Pancreas (tissue), 10 donors: ENCODE results near the gene SLC26A8. TPM values are rescaled to one million over a fixed set of nuclear protein-coding genes. Genes with fewer than 3 reads are reported as not detected.

Experiments used
- ATAC-seq, 4 donors: fragments of 200-7000 bp; cut with Tn5 transposase; one replicate each; pipeline versions ENCODE4 v1.8.0 to v1.9.1; 2020; ENCODE audit warnings: mild to moderate bottlenecking in 4 of 4, moderate library complexity in 4 of 4
- DNase-seq, 6 donors: peaks; one replicate each; pipeline ENCODE4 v3.0.0-alpha.2; 2020
- FAIRE-seq: peaks from 2 replicates; lab custom pipeline; 2012; peaks lifted over from hg19 to GRCh38; lab: Jason Lieb, UNC
- H3K27ac ChIP-seq, 4 donors: fragments of 200-600 bp; sonication (generic); 1 replicate in 3 of 4; 2 replicates in 1 of 4; pipeline versions ENCODE4 v1.5.0 to v1.8.0; 2020
- H3K27me3 ChIP-seq, 4 donors: fragments of 200-600 bp; one replicate each; pipeline ENCODE4 v1.8.0; 2021
- H3K36me3 ChIP-seq, 3 donors: fragments of 200-600 bp; sonication (generic) in 1 of 3; one replicate each; pipeline versions ENCODE4 v1.5.0 to v1.8.0; 2020 to 2021
- H3K4me1 ChIP-seq, 3 donors: fragments of 200-600 bp; one replicate each; pipeline ENCODE4 v1.8.0; 2021
- H3K4me3 ChIP-seq, 4 donors: fragments of 200-600 bp; sonication (generic) in 2 of 4; one replicate each; pipeline versions ENCODE4 v1.5.0 to v1.8.0; 2020 to 2021
- H3K9me3 ChIP-seq, 4 donors: fragments of 200-600 bp; one replicate each; pipeline ENCODE4 v1.8.0; 2021
- CTCF ChIP-seq, 4 donors: fragments of 200-600 bp; sonication (generic) in 3 of 4; IDR thresholded peaks; one replicate each; pipeline versions ENCODE4 v1.5.0 to v1.8.0; 2021; ENCODE audit warnings: antibody characterized with exemption in 4 of 4
- WGBS, 2 donors: extraction: QIAGEN DNeasy Blood & Tissue Kit; methylation state at CpG; one replicate each; pipeline ENCODE4 v1.1.7; 2013; 5-methylcytosine and 5-hydroxymethylcytosine counted together
- intact Hi-C, 3 donors: fragments of 100-400 bp; cut with DNase I; formaldehyde crosslinking; loops; one replicate each; pipeline versions ENCODE4 v1.11.1 to v1.14.2; 2022
- polyA plus RNA-seq, 2 donors: library from polyadenylated mRNA; stranded (reverse); fragments of 200-250 nt; gene quantifications; one replicate each; pipeline ENCODE4 v1.2.3, GENCODE V29; 2013
- total RNA-seq, 6 donors: library from RNA; stranded (reverse); fragmentation: NEBNext Ultra II Directional in 4 of 6; extraction: Animal tissue kit (Norgen Biotek cat#: 25700) in 4 of 6; gene quantifications; one replicate each; pipeline versions ENCODE4 v1.2.1 to v1.2.4, GENCODE V29; 2021 to 2023
- donor health status: healthy with polysubstance abuse.
- donor health status: DM: no; HTN: no; CAD: no; lungs with moderate emphysema.
- donor health status: DM: no; HTN: no; CAD: no.
- donor health status: control.
- donor health status: control.
- donor health status: Bipolar disorder and iron deficiency.
- donor health status: DM: yes; HTN: yes; CAD: no.
- donor health status: DM: no; HTN: no; CAD: no.
- donor health status: DM: no; HTN: no; CAD: no.
- donor health status: DM: yes; HTN: yes; CAD: no.

Gene SLC26A8
- total RNA-seq: under 1 TPM in 1 of 6 donors, not detected in 5; 0.06 TPM
- polyA plus RNA-seq: under 1 TPM; 0.07 to 0.11 TPM

DNA sequence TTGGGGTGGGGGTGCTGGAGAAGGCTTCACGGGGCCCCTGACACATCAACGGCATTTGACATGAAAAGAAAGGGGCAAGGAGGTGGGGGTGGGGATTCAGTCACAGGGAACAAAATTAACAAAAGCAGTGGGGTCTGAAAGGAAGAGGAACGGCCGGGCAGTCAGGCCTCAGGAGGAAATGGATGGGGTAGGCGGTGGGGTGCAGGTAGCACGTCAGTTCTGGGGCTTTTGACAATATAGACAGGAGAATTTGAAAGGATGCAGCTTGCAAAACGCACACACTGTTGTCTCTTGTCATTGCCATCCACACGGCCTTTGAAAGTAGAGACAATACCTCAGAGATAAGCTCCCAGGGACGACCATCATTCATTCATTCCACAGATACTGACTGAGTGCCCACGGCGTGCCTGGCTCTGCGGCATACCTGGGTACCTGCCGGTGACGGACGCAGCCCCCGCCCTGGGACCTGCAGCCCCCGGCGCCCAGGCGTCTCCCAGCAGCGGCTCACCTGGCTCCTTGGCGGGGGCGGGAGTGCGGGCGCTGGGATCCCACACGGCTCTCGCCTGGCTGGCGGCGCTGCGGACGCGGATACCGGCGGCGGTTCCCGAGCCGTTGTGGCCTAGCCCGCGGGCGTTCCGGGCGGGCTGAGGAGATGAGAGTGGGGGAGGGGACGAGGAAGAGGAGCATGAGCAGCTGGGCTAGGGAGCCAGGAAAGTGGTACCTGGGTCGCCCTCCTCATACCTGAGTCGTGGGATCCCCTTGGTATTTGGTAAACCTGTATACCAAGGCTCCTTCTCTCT, at the start of gene SLC26A8:
TSS of gene SLC26A8 (minus strand) at position 646 of the 800 bp plus-strand sequence. CDS start 4,934 bp downstream, outside the sequence.
- intact Hi-C loops: loop anchor here in 1 of 3 donors (10.0 kb wide), 1 partner anchor 71 kb away; no protein-coding TSS in a partner anchor
- no peaks in the 10 kb centered on the region for H3K36me3 ChIP-seq
- H3K9me3 ChIP-seq: no peaks in the 10 kb centered on the region
- no peaks in the 10 kb centered on the region for H3K27me3 ChIP-seq
- H3K27ac ChIP-seq: no peak within 1 kb of the TSS
- ATAC-seq: no peak
- WGBS, 2 donors: 32 to 38% methylated on average over 43 to 44 of the region's 44 CpGs
- peak in 3 of 6 donors; percentile 23 to 62 (median 47) for DNase-seq
- TF ChIP-seq CTCF (IDR thresholded peaks at IDR 0.05): no peak
- no peak for FAIRE-seq
- no peaks in the 10 kb centered on the region for H3K4me1 ChIP-seq
- H3K4me3 ChIP-seq: no peak within 1 kb of the TSS

GRCh38 chr6:36073587-36073986, 49.1 kb upstream of the SLC26A8 start:
- no peak for ATAC-seq

GRCh38 chr6:36072681-36073080, 48.2 kb upstream of the SLC26A8 start:
- no peak for ATAC-seq
- FAIRE-seq: no peak
- Histone ChIP-seq H3K4me1 (peaks cover 0 to 19% (median 9%) of the 10 kb centered on the region in 3 donors), H3K27ac (no peak overlapping the region), H3K9me3 (no peaks in the 10 kb centered on the region), H3K4me3 (no peak overlapping the region), H3K27me3 (no peaks in the 10 kb centered on the region), H3K36me3 (peaks cover 0 to 12% (median 0%) of the 10 kb centered on the region in 3 donors)
- 86 to 88% methylated on average over 4 of the region's 4 CpGs for WGBS, 2 donors
- no peak for DNase-seq
- TF ChIP-seq CTCF (IDR thresholded peaks at IDR 0.05): no peak
- intact Hi-C loops: no loop called here

More at GRCh38 chr6:36073587-36073986, 49.1 kb upstream of the SLC26A8 start:
- H3K9me3 ChIP-seq: no peaks in the 10 kb centered on the region
- no peak overlapping the region for H3K27ac ChIP-seq
- no peak for DNase-seq
- no peak for TF ChIP-seq CTCF (IDR thresholded peaks at IDR 0.05)
- H3K36me3 ChIP-seq: peaks cover 0 to 12% (median 0%) of the 10 kb centered on the region in 3 donors
- H3K4me3 ChIP-seq: no peak overlapping the region
- FAIRE-seq: no peak
- no peaks in the 10 kb centered on the region for H3K27me3 ChIP-seq
- intact Hi-C loops: no loop called here
- peaks cover 0 to 13% (median 4%) of the 10 kb centered on the region in 3 donors for H3K4me1 ChIP-seq

- ATAC-seq: no peak
- WGBS, 2 donors: 100% methylated on average over 1 of the region's 1 CpG
- no peak for FAIRE-seq
These were observed 47.3 kb upstream of the SLC26A8 start for GRCh38 chr6:36071714-36072113.

More at GRCh38 chr6:36071714-36072113, 47.3 kb upstream of the SLC26A8 start:
- intact Hi-C loops: no loop called here
- no peaks in the 10 kb centered on the region for H3K9me3 ChIP-seq
- H3K4me3 ChIP-seq: no peak overlapping the region
- DNase-seq: no peak
- H3K36me3 ChIP-seq: peaks cover 0 to 8% (median 0%) of the 10 kb centered on the region in 3 donors
- no peak overlapping the region for H3K27ac ChIP-seq
- no peak for TF ChIP-seq CTCF (IDR thresholded peaks at IDR 0.05)
- no peaks in the 10 kb centered on the region for H3K27me3 ChIP-seq
- peaks cover 7 to 29% (median 18%) of the 10 kb centered on the region in 3 donors for H3K4me1 ChIP-seq
